SHP77 (cell line): ENCODE measurements around the gene KLF6.

Source experiments
- DNase-seq, 2 experiments: peaks; one replicate each; lab custom pipeline; 2025; lab: John Stamatoyannopoulos, UW

The KLF6 gene

GRCh38 chr10:3774814-3775695 lies 10.0 kb downstream of the KLF6 start:
- no peak for DNase-seq

GRCh38 chr10:3774018-3774813 lies 10.8 kb downstream of the KLF6 start:
- no peak for DNase-seq

- DNase-seq, result no peak
These were observed 11.5 kb downstream of the KLF6 start for GRCh38 chr10:3773460-3774017.

GRCh38 chr10:3772361-3773171 lies 12.4 kb downstream of the KLF6 start:
- no peak for DNase-seq

- no peak for DNase-seq
These were observed 14.3 kb downstream of the KLF6 start for GRCh38 chr10:3770611-3771110.

GRCh38 chr10:3769556-3769955 lies 15.5 kb downstream of the KLF6 start:
- DNase-seq, result no peak

- DNase-seq, result no peak
These were observed 18.8 kb downstream of the KLF6 start for GRCh38 chr10:3766046-3766756.

- DNase-seq, result no peak
These were observed 19.9 kb downstream of the KLF6 start for GRCh38 chr10:3765146-3765545.

- no peak for DNase-seq
These were observed 20.3 kb downstream of the KLF6 start for GRCh38 chr10:3764626-3765112.

GRCh38 chr10:3763852-3764625 lies 21.0 kb downstream of the KLF6 start:
- DNase-seq, result no peak

- DNase-seq, result no peak
These were observed 22.0 kb downstream of the KLF6 start for GRCh38 chr10:3763035-3763456.

GRCh38 chr10:3762309-3762708 lies 22.7 kb downstream of the KLF6 start:
- no peak for DNase-seq

GRCh38 chr10:3761904-3762303 lies 23.1 kb downstream of the KLF6 start:
- DNase-seq, result no peak

- no peak for DNase-seq
These were observed 23.9 kb downstream of the KLF6 start for GRCh38 chr10:3761021-3761686.

GRCh38 chr10:3760083-3760482 lies 24.9 kb downstream of the KLF6 start:
- DNase-seq, result no peak

- no peak for DNase-seq
These were observed 25.6 kb downstream of the KLF6 start for GRCh38 chr10:3759397-3759796.

GRCh38 chr10:3758491-3758970 lies 26.5 kb downstream of the KLF6 start:
- DNase-seq, result no peak

- no peak for DNase-seq
These were observed 27.1 kb downstream of the KLF6 start for GRCh38 chr10:3757638-3758490.
